Activated T-cell treated with anti-CD3 and anti-CD28 coated beads, Interleukin-2, amount 50 U/mL, for 4 hours (primary cell): ENCODE results near the gene RIN2. TPM values are rescaled to one million over a fixed set of nuclear protein-coding genes. Genes with fewer than 3 reads are reported as not detected.
A peak's percentile ranks its signal among the peaks of the same experiment; 100 is the strongest.

Experiments used
- ATAC-seq, 2 donors: fragments of 200-7000 bp; cut with Tn5 transposase; one replicate each; pipeline ENCODE4 v1.10.0; 2021
- DNase-seq: peaks from one replicate; pipeline ENCODE4 v3.0.0-alpha.2; 2020
- H3K27me3 Mint-ChIP-seq: one replicate; pipeline ENCODE4 v1.8.0; 2021; ENCODE audit warnings: low read depth, mixed read lengths
- H3K36me3 Mint-ChIP-seq: one replicate; pipeline ENCODE4 v1.8.0; 2022; ENCODE audit warnings: mixed read lengths; ENCODE audit not compliant: insufficient read depth
- H3K4me1 Mint-ChIP-seq: one replicate; pipeline ENCODE4 v1.8.0; 2021; ENCODE audit warnings: low read depth, mixed read lengths
- H3K4me3 Mint-ChIP-seq: one replicate; pipeline ENCODE4 v1.8.0; 2021; ENCODE audit warnings: mild to moderate bottlenecking, moderate library complexity, mixed read lengths
- H3K9me3 Mint-ChIP-seq: one replicate; pipeline ENCODE4 v1.8.0; 2021; ENCODE audit warnings: mixed read lengths
- total RNA-seq, 3 donors: library from RNA; stranded (reverse); gene quantifications; one replicate each; pipeline ENCODE4 v1.2.1, GENCODE V29; 2021

RIN2 gene, protein sequence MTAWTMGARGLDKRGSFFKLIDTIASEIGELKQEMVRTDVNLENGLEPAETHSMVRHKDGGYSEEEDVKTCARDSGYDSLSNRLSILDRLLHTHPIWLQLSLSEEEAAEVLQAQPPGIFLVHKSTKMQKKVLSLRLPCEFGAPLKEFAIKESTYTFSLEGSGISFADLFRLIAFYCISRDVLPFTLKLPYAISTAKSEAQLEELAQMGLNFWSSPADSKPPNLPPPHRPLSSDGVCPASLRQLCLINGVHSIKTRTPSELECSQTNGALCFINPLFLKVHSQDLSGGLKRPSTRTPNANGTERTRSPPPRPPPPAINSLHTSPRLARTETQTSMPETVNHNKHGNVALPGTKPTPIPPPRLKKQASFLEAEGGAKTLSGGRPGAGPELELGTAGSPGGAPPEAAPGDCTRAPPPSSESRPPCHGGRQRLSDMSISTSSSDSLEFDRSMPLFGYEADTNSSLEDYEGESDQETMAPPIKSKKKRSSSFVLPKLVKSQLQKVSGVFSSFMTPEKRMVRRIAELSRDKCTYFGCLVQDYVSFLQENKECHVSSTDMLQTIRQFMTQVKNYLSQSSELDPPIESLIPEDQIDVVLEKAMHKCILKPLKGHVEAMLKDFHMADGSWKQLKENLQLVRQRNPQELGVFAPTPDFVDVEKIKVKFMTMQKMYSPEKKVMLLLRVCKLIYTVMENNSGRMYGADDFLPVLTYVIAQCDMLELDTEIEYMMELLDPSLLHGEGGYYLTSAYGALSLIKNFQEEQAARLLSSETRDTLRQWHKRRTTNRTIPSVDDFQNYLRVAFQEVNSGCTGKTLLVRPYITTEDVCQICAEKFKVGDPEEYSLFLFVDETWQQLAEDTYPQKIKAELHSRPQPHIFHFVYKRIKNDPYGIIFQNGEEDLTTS
- total RNA-seq: under 1 TPM in 2 of 3 donors, not detected in 1; 0.08 to 0.24 TPM

DNA sequence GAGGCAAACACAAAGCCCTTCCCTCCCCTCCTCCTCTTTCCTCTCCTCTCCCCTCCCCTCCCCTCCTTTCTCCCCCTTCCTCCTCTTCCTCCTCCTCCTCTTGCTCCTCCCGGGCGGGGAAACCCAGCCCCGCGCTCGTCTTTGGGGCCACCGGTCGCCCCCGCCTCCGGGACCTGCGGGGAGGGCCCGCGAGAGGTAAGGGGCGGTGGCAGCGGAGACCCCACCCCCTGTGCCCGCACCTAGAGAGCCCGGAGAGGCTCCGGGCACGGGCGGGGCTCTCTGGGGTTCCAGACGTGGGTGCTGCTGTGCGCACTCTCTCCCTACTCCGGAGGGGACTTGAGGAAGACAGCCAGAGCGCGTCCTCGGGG, at the start of gene RIN2:
RIN2 (plus strand) TSS at position 126 of the 368 bp plus-strand sequence. CDS start 131,344 bp downstream, outside the sequence.
- H3K27me3 Mint-ChIP-seq: peaks cover 35% of the 10 kb centered on the region
- ATAC-seq: no peak

DNA sequence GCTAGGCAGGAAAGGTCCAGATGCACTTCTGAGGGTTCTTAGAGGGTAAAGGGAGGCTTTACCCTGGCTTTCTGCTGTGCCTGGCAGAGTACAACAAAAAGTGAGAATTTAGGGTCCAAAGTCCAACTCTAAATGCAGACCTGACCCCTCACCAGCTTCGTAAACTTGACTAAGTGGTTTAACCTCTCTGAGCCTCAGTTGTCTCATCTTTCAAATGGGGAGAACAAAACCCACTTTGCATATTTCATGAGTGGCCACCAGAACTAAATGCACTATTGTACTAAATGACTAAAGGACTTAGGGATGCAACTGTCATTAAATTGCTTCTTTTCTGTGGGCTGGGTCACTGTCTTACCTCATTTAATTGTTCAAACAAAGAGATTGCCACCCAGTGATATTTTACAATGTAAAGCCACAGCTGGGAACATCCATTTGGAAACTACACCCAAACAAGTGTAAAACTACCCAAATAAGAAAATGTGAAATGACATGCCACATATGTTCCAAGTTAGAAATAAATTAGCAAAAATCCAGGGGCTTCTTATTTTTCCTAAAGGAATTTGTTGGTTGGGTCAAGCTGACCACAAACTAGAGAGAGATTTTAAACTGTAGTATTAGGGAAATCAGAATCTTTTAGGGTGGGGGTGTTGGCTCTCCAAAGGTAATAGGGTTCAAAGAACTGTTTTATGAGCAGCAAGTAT, 48.3 kb upstream of the RIN2 start:
- no peak overlapping the region for H3K4me3 Mint-ChIP-seq
- H3K9me3 Mint-ChIP-seq: peaks cover under 1% of the 10 kb centered on the region
- no peaks in the 10 kb centered on the region for H3K4me1 Mint-ChIP-seq
- no peaks in the 10 kb centered on the region for H3K36me3 Mint-ChIP-seq
- H3K27me3 Mint-ChIP-seq: peaks cover 5% of the 10 kb centered on the region
- no peak for DNase-seq
- ATAC-seq: no peak

More for the DNA sequence above, at the start of gene RIN2:
- no peaks in the 10 kb centered on the region for H3K36me3 Mint-ChIP-seq
- H3K4me1 Mint-ChIP-seq: no peaks in the 10 kb centered on the region
- H3K9me3 Mint-ChIP-seq: no peaks in the 10 kb centered on the region
- no peak for DNase-seq
- peak within 1 kb of the TSS; percentile 41 for H3K4me3 Mint-ChIP-seq

DNA sequence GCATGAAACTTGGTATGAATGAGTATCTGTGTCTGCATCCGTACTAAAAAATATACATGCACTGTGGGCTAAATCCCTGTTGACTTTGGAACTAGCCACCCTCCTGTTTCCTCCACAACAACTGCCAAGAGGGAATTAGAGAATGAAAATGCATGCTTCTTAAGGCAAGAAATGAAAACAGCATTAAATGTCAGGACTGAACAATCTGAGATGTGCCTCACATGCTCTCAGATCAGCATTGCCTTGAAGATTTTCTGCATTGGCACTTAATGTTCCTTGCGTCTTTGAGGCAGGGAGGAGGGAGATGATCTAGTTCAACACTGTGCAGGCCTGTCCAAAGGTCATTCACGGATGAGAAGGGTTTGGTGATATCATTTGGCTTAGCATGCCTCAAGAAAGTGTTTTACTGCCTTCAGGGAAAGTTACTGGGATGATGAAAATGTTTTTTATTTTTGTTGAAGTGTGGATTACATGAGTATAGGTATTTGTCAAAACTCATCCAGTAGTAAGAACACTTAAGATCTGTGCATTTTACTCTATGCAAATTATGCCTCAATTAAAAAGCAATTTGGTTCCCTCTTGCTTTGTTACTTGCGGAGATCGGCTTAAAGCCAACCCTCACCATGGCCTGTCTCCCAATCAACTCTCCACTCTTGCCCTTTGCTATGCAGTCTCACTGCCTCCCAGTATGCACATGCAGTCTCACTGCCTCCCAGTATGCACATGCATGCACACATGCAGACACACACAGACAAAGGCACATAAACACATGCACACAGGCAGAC, 47.5 kb upstream of the RIN2 start:
- H3K27me3 Mint-ChIP-seq: peaks cover 5% of the 10 kb centered on the region
- peaks cover 3% of the 10 kb centered on the region for H3K9me3 Mint-ChIP-seq
- DNase-seq (no peak), ATAC-seq (no peak)
- no peaks in the 10 kb centered on the region for H3K36me3 Mint-ChIP-seq
- no peak overlapping the region for H3K4me3 Mint-ChIP-seq
- no peaks in the 10 kb centered on the region for H3K4me1 Mint-ChIP-seq

DNA sequence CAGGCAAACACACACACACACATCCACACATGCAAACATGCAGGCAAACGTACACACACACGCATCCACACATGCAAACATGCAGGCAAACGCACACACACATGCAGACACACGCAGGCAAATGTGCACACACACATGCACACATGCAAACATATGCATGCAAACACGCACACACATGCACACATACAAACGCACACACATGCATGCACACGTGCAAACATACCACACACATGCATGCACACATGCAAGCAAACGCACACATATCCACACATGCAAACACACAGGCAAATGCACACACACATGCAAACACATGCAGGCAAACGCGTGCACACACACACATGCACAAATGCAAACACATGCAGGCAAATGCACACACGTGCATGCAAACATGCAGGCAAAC, 46.9 kb upstream of the RIN2 start:
- H3K4me3 Mint-ChIP-seq: no peak overlapping the region
- H3K9me3 Mint-ChIP-seq: peaks cover 3% of the 10 kb centered on the region
- peaks cover 5% of the 10 kb centered on the region for H3K27me3 Mint-ChIP-seq
- no peaks in the 10 kb centered on the region for H3K4me1 Mint-ChIP-seq
- ATAC-seq (no peak), DNase-seq (no peak)
- no peaks in the 10 kb centered on the region for H3K36me3 Mint-ChIP-seq

DNA sequence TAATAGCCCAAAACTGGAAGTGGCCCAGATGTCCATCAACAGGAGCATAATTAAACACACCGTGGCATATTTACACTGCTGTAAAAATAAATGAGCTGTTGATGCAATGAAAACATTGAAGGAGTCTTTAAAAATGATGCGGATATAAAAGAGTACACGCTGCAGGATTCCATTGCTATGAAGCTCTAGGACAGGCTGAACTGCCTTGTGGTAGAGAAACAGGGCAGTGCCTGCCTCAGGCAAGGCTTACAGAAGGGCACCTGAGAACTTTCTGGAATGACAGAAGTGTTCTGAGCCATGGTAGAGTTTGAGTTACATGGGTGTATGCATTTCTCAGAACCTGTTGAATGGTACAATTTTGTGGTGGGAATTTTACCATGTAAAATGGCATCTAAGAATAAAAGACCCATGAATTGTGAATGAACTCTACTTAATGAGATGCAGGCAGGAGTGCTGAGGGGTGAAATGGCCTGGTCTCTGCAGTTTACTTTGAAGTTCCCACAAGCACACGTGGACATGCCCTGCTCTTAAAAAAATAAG, 45.3 kb upstream of the RIN2 start:
- H3K9me3 Mint-ChIP-seq: peaks cover 3% of the 10 kb centered on the region

DNA sequence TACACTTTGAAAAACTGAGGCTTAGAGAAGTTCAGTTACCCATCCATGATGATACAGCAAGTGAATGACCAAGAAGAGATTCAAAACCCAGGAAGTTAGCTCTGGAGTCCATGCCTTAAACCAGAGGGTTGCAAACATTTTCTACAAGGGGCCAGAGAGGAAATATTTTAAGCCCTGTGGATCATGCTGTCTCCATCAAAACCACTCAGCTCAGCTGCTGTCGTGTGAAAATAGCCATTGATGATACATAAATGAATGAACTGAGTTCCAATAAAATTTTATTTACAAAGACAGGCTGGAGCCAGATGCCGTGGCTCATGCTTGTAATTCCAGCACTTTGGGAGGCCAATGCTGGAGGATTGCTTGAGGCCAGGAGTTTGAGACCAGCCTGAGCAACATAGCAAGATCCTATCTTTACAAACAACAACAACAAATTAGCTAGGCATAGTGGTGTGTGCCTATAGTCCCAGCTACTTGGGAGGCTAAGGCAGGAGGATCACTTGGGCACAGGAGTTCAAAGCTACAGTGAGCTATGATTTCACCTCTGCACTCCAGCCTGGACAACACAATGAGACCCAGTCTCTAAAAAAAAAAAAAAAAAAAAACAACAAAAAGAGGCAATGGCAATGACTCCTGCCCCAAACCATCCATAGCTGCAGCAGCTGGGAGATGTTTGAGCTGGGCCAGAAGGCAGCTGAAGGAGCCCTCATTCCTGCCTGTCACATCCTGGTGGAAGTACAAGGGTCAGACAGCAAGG, 44.1 kb upstream of the RIN2 start:
- ATAC-seq: no peak
- H3K27me3 Mint-ChIP-seq: peaks cover 2% of the 10 kb centered on the region
- H3K4me3 Mint-ChIP-seq: no peak overlapping the region
- peaks cover 3% of the 10 kb centered on the region for H3K9me3 Mint-ChIP-seq
- DNase-seq: no peak
- no peaks in the 10 kb centered on the region for H3K4me1 Mint-ChIP-seq
- H3K36me3 Mint-ChIP-seq: no peaks in the 10 kb centered on the region

More for the DNA sequence above, 45.3 kb upstream of the RIN2 start:
- Mint-ChIP-seq H3K27me3 (peaks cover 5% of the 10 kb centered on the region), H3K4me3 (no peak overlapping the region), H3K4me1 (no peaks in the 10 kb centered on the region), H3K36me3 (no peaks in the 10 kb centered on the region)
- ATAC-seq (no peak), DNase-seq (no peak)

DNA sequence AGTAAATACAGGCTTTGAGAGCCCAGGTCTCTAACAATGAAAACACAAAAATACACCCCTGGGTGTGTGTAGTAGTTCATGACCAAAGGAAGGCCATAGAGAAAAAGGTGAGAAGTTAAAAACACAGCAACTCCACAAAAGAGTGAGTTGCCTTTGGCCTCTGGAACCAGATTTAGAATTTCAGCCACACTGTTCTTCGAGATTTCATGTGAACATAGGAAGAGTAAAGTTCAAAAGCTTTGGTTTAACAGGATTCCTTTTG, 43.5 kb upstream of the RIN2 start:
- H3K4me1 Mint-ChIP-seq: no peaks in the 10 kb centered on the region
- H3K36me3 Mint-ChIP-seq: no peaks in the 10 kb centered on the region
- ATAC-seq: no peak
- peaks cover 3% of the 10 kb centered on the region for H3K9me3 Mint-ChIP-seq
- H3K27me3 Mint-ChIP-seq: no peaks in the 10 kb centered on the region
- DNase-seq: no peak
- H3K4me3 Mint-ChIP-seq: no peak overlapping the region

DNA sequence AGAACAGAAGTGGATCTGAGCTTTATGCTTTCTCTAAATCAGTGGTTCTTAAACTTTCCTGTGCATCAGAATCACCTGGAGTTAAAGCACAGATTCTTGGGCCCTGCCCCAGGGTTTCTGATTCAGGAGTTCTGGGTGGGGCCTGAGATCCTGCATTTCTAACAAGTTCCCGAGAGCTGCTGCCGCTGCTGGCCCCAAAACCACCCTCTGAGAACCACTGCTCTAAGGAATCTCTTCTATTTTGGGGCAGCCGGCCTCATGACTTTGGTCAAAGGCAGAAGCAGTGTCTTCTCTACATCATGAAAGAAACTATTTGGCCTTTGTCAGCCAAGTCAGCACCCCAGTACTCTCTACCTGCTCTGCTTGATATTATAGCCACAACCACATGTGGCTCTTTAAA, 42.1 kb upstream of the RIN2 start:
- no peaks in the 10 kb centered on the region for H3K36me3 Mint-ChIP-seq
- no peaks in the 10 kb centered on the region for H3K27me3 Mint-ChIP-seq
- H3K9me3 Mint-ChIP-seq: peaks cover 3% of the 10 kb centered on the region
- no peak overlapping the region for H3K4me3 Mint-ChIP-seq
- ATAC-seq (no peak), DNase-seq (no peak)
- H3K4me1 Mint-ChIP-seq: no peaks in the 10 kb centered on the region

DNA sequence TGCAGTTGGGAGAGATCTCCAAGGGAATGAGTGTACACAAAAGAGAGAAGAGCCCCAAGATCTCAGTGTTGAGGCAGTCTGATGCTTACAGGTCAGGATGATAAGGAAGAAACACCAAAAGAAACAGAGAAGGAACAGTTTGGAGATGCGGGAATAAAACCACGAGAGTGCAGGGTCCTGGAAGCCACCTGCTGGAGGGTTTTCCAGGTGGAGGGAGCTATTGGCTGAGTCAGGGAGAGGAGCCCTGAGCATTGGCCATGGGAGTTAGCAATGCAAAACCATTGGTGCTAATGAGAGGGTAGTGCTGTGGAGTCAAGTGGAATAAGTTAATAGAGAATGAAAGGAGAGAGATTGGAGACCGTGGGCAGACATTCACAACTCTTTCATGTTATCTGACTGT, 39.2 kb upstream of the RIN2 start:
- ATAC-seq (no peak), DNase-seq (no peak)
- no peaks in the 10 kb centered on the region for H3K4me1 Mint-ChIP-seq
- no peaks in the 10 kb centered on the region for H3K36me3 Mint-ChIP-seq
- no peaks in the 10 kb centered on the region for H3K27me3 Mint-ChIP-seq
- no peak overlapping the region for H3K4me3 Mint-ChIP-seq
- peaks cover 3% of the 10 kb centered on the region for H3K9me3 Mint-ChIP-seq

DNA sequence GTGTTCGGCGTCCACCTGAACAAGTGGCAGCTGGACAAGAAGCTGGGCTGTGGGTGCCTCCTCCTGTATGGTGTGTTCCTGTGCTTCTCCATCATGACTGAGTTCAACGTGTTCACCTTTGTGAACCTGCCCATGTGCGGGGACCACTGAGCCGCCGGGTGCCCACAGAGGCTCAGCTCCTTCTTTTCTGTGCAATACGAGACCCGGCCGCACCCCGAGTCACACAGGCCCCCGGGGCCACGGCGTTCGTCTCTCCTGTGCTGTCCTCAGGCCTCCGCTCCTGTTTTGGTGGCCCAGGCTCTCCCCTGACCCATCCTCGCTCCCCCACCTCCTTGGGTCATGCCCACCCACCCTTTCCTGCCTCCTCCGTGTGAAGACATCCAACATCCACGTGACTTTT, 37.1 kb upstream of the RIN2 start:
- Mint-ChIP-seq H3K4me3 (no peak overlapping the region), H3K27me3 (no peaks in the 10 kb centered on the region), H3K36me3 (no peaks in the 10 kb centered on the region), H3K4me1 (no peaks in the 10 kb centered on the region), H3K9me3 (no peaks in the 10 kb centered on the region)
- no peak for DNase-seq
- no peak for ATAC-seq

DNA sequence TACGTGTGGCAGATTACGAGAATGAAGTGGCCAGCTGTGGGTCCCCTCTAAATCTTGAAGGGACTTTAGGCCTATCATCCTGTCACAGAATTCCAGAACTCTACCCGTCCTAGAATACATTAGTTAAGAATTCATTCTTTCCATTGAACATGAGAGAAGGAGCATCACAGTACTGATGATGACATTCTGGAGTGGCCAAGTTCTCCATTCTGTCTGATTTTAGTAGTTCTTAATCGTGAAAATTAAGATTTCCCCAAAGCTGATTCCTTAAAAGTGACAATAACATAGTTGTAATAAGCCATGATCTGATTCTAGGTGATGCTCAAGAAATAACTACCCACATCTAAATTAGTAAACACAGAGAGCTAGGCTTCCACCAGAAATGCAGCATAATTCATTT, 35.0 kb upstream of the RIN2 start:
- ATAC-seq (no peak), DNase-seq (no peak)
- Mint-ChIP-seq H3K36me3 (no peaks in the 10 kb centered on the region), H3K4me1 (no peaks in the 10 kb centered on the region), H3K9me3 (no peaks in the 10 kb centered on the region), H3K4me3 (no peak overlapping the region), H3K27me3 (no peaks in the 10 kb centered on the region)

DNA sequence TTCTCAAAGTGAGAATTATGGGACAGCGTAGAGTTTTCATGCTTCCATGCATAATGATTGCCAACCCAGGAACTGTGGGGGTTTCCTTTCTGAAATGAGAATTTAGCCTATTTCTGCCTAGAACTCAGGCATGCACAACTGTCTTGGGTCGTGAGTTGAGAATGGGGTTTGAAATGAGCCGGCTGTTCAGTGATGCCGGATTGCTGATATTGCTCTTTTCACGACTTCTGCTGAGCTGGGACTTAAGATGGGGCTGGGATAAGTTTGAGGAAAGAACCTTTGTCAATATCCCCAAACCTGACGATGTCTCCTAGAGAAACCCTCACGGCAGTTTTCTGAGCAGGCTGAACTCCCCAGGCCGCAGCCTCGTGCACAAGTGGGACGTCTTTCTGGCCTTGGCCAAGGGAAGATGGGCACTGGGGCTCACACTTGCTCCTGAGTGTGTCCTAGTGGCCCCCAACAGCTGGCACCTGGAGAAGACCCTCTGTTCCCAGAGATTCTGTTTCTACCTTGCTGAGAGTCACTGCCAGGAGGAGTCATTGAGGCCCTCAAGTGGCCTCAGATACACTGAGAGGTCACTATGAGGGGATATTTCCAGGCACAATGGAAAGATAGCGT, 34.1 kb upstream of the RIN2 start:
- ATAC-seq: no peak
- DNase-seq: no peak
- Mint-ChIP-seq H3K27me3 (no peaks in the 10 kb centered on the region), H3K4me3 (no peak overlapping the region), H3K36me3 (no peaks in the 10 kb centered on the region), H3K9me3 (no peaks in the 10 kb centered on the region), H3K4me1 (no peaks in the 10 kb centered on the region)

DNA sequence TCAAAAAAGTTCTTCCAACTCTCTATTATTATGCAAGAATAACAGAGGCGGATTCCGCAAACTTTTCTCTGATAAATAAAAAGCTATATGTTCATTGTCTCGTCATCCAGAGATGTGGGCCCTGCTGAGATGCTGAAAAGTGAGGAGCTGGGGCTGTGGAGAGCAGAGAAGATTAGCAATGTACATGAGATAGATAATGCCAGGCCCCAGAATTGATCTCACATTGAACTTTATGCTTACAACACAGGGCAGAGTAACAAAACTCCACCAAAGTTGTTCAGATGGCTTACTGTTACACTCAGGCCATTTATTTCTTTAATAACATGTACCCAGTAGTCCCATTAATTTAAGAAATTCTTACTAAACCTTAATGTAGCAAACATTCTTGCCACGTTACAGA, 32.7 kb upstream of the RIN2 start:
- Mint-ChIP-seq H3K36me3 (no peaks in the 10 kb centered on the region), H3K4me1 (no peaks in the 10 kb centered on the region), H3K4me3 (no peak overlapping the region), H3K27me3 (no peaks in the 10 kb centered on the region), H3K9me3 (no peaks in the 10 kb centered on the region)
- ATAC-seq: no peak
- DNase-seq: no peak
